HG02759 (cell line): ENCODE data around the gene SVEP1.
"Not testable (repeated sequence)": the region's sequence is repeated elsewhere in the genome, so short reads cannot be mapped to it uniquely, and the experiment has no call there.

Source experiments
- ATAC-seq: cut with Tn5 transposase; IDR thresholded peaks from one replicate; pipeline ENCODE4 v1.9.1; 2021; ENCODE audit warnings: mild to moderate bottlenecking, moderate library complexity; ENCODE audit not compliant: unreplicated experiment

The SVEP1 gene

DNA sequence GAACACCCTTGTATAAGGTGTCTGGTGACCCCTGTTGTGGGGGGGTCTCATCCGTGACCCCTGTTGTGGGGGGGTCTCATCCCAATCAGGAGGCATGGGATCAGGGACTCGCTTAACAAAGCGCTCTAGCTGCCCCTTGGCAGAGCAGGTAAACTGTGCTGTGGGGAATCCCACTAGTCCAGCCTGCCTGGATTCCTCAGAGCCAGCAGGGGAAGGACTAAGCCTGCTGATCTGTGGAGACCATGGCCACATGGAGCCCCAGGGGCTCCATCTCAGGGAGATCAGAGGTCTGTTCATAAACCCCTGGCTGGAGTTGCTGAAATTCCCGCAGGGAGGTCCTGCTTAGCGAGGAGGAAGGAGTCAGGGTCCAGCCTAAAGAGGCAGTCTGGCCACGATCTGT lies 196.1 kb downstream of the SVEP1 start:
- no peak for ATAC-seq

DNA sequence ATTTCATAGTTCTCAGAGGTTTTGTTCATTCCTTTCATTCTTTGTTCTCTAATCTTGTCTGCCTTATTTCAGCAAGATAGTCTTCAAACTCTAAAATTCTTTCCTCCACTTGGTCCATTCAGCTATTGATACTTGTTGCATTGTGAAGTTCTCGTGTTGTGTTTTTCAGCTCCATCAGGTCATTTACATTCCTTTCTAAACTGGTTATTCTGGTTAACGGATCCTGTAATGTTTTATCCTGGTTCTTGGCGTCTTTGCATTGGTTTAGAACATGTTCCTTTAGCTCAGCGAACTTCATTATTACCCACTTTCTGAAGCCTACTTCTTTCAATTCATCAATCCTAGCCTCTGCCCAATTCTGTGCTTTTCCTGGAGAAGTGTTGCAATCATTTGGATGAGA lies 196.8 kb downstream of the SVEP1 start:
- no peak for ATAC-seq

DNA sequence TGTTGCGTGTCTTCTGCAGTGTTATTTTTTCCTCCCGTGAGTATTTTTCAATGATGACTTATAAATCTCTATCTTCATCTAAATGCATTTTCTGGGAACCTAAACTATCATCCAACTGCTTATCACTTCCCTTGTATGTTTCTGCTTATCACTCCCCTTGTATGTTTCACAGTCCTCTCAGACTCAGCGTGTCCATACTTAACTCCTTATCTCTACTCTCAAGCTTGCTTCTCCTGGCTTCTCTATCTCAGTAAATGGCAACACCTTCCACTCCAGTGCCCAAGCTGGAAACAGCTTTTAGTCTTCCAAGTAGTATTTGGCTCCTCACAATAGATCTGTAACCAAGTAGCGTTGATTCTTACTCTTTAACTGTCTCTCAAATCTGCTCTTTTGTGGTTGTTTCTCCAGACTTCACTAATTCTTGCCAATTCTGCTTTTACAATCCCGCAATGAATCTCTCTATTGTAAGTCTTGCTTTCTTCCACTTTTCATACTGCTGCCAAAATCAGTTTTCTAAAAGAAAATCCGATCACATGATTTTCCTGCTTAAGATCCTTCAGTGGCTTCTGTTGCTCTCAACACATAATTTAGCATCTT lies 208.0 kb downstream of the SVEP1 start:
- ATAC-seq = no peak

DNA sequence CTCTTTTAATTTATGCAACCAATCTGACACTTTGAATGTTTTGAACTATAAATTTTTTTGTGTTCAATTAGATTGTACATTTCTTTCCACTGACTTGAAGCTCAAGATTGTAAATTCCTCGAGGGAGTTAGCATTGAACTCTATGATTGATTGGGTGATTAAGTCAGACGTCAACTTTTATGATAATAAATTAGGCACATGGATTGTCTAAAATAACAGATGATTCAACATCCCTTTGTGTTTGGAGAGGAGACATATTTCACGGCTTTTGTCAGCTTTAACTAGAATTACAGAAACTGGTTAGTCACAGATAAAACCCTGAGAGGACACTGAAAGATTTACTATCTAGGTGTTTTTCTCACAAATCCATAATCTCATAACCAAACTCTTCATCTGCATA lies 209.2 kb downstream of the SVEP1 start:
- no peak for ATAC-seq

DNA sequence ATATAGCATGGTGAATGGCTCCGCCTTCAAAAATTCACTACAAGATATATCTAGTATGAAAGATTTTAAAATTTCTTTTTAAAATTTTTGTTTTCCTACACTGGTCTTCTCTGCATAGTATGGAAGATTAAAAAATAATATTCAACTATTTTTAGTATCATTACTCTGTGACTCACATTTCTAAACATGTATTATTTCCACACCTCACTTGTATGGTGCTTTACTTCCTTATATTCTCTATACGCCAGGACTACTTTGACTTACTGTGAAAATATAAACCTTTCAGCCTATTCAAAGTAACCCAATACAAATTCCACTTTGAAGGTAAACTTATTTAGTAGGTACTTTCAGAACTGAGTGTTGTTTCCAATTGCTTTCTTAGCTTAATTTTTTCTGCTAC lies 215.1 kb downstream of the SVEP1 start:
- no peak for ATAC-seq

DNA sequence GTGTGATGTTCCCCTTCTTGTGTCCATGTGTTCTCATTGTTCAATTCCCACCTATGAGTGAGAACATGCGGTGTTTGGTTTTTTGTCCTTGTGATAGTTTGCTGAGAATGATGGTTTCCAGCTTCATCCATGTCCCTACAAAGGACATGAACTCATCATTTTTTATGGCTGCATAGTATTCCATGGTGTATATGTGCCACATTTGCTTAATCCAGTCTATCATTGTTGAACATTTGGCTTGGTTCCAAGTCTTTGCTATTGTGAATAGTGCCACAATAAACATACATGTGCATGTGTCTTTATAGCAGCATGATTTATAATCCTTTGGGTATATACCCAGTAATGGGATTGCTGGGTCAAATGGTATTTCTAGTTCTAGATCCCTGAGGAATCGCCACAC lies 220.5 kb downstream of the SVEP1 start:
- ATAC-seq = not testable (repeated sequence)

DNA sequence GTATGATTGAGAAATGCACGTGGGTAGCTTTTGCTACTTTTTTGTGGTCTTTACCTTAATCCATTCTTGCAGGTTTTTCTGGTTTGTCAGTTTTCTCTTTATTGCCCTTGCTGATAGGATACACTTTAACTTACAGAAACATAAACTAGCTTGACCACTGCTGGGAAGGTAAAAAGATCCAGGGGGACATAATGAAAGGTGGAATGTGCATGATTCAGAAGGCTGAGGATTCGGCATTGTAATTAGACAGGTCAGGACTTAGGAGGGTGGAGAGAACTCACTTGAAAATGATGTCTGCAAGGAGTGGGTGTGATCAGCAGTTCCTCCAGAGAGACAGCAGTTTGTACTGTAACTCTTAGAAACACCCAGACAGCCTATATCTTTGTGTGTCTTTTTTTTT lies 222.0 kb downstream of the SVEP1 start:
- ATAC-seq = no peak

DNA sequence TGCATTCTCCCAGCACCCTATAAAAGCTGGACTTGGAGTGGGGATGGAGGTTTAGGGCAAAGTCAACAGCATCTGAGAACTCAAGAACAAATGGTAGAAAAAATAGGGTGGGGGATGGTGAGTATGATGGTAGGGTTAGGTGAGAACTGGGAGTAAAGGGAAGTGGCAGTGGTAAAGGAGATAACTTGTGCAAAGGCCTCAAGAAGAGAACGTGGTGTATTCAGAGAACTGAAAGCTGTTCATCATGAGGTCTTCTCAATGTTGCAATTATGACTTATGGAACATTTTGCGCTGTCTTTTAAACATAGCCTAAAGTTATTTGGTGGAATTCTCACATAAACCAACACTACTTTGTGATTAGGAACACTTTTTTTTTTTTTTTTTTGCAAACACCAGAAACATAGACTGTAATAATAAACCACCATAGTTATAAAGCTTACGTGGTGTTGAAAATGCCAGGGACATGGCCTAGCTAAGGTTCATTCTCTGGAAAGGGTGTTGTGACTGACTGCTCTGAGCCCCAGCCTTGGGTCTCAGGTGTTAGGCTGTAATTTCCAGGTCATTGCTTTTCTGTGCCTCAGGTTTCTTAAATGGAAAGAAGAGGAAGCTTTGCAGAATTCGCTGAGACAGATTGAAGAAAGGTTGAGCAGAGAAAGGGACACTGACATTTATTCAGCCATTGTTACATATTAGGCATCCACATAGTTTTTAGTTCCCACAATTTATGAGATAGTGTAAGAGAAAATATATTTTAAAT lies 222.7 kb downstream of the SVEP1 start:
- ATAC-seq = no peak

DNA sequence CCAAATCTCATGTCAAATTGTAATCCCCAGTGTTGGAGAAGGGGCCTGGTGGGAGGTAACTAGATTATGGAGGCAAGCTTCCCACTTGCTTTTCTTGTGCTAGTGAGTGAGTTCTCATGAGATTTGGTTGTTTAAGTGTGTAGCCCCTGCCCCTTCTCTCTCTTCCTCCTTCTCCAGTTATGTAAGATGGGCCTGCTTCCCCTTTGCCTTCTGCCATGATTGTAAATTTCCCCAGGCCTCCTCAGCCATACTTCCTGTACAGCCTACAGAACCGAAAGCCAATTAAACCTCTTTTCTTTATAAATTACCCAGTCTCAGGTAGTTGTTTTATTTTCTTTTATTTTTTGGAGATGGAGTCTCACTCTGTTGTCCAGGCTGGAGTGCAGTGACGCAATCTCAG lies 223.6 kb downstream of the SVEP1 start:
- no peak for ATAC-seq

DNA sequence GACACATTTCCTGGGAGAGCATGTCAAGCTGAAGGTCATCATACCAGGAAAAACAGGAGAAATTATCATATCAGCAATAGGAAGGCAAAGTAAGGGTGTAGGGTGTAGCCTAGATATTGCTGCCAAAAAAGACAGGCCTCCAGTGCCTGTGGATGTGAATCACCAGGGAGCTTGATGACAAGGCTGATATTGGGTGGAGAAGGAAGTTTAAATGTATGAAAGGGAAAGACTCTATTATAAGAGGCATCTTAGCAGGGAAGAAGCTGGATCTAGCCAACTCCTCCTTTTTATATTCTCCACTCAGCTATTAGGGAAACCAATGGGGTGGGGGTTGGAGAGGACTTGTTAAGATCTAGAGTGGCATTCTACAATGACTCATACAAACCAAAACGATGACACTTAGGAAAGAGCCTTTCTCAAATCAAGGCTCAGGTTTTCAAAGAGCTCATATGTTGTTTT lies 228.5 kb downstream of the SVEP1 start:
- ATAC-seq = no peak

DNA sequence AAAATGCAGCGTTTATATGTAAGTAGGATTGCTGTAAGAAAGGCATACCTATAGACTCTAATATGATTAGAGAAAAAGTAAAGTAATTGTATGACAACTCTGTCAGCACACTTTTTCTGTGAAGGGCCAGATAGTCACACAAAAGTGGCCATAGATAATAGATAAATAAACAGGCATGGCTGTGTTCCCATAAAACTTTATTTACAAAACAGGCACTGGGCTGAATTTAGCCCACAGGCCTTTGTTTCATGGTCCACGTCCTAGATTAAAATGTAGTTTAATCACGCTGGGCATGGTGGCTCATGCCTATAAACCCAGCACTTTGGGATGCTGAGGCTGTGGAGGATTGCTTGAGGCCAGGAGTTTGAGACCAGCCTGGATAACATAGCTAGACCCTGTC lies 233.2 kb downstream of the SVEP1 start:
- no peak for ATAC-seq

DNA sequence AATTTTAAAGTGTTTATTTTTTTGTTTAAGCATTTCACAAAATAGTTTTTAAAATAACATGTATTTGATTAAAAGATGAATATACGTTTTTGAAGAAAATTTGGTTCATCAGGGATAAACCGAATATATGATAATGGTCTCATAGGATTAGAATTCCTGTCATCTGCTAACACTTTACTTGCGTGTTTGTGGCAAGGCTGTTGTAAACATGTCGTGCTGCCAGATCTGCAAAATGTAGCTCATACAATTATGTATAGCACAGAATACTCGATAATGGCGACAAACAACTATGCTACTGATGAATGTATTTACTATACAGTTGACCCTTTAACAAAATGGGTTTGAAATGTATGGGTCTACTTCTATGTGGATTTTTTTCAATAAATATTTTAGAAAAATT lies 234.7 kb downstream of the SVEP1 start:
- ATAC-seq = no peak

DNA sequence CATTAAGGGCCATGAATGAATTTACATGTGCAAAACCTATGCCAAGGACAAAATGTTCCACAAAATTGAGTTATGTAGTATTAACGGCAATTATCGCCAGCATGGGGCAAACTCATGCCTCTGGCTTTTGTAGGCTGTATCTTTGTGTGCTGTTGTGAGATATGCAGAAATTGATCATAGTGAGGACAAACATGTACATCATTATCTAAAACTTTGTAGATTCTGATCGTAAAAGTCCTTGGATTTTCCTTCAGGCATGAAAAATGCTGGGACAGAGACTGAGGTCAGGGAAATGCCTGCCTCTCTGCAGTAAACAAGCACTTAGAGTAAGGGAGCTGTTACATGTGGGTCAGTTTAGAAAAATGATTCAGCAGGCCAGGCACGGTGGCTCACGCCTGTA lies 236.0 kb downstream of the SVEP1 start:
- ATAC-seq = no peak

DNA sequence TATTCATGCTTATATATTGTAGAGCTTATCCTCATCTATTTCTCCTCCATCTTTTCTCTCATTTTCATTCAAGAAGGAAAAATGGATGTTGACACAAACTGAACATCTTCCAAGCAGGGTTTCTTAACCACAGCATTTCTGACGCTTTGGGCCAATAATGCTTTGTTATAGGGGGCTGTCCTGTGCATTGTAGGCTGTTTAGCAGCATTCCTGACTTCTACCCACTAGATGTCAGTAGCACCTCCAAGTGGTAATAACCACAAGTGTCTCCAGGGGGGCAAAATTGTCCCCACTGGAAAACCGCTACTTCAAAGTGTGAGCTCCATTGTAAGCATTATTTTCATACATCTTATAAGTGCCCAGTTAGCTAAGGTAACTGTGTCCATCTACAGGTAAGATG lies 239.2 kb downstream of the SVEP1 start:
- no peak for ATAC-seq

DNA sequence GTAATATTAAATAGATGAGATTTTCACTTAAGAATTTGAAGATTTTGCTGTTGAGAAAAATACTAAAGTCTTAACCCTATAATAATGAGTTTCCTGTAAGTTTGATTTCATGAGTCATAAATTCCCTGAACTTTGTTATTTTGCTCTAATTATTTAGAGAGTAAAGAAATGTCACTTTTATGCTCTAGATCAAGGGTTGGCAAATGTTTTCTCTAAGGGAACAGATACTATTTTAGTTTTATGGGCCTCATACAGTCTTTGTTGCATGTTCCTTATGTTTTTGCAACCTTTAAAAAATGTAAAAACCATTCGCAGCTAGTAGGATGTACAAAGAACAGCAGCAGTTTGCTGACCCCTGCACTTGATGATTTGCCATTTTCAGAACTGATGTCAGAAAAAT lies 241.4 kb downstream of the SVEP1 start:
- no peak for ATAC-seq

DNA sequence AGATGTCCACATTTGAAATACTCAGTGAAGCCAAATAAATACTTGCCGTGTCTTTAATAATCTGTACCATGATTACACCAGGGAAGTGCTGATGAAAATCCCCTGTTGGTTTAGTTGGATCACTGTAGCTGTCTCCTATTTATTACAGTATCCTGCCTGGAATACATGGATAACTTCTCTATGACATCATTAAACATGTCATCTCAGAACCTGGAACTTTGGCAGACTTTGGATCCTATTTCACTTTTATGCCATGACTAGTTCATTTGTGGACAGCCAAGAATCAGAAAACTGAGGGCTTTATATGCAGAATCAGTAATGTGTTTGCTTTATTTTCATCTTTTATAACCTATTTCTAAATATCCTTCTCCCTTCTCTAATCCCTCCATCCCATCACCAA lies 241.8 kb downstream of the SVEP1 start, which contains the start of gene TXNDC8:
TSS of gene TXNDC8 (minus strand) at position 137 of the 400 bp plus-strand sequence.
- no peak for ATAC-seq

DNA sequence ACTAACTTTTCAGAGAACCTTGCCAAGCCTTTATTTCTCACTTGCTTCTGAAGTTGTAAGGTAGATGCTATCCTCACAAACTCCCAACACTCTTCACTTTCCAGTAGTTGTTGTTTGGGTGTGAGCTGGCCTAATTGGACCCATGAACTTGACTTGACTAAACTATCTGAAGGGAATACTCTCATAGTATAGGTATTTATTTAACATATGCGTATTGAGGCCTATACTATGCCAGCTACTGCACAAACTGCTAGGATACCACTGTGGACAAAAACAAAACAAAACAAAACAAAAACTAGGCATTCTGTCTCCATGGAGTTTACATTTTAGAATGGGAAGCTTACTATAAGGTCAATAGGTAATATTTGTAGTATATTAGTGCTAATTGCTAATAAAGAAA lies 243.2 kb downstream of the SVEP1 start:
- ATAC-seq = no peak

DNA sequence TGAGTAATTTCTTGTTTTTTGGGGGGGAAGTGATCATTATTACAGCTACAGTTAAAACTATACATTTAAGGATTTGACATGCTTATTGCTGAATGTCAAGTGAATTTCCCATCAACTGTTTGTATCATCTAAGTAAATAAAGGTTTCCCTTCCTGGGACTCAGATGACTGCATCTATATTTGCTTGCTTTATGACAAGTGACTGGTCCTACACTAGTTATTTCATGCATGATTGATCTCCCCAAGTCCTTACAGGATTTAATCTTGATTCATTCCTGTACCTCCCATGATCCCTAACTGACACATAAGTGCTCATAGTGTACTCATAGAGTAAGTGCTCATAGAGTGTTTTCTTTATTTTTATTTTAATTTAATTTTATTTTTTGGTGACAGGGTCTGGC lies 244.7 kb downstream of the SVEP1 start:
- ATAC-seq = no peak

DNA sequence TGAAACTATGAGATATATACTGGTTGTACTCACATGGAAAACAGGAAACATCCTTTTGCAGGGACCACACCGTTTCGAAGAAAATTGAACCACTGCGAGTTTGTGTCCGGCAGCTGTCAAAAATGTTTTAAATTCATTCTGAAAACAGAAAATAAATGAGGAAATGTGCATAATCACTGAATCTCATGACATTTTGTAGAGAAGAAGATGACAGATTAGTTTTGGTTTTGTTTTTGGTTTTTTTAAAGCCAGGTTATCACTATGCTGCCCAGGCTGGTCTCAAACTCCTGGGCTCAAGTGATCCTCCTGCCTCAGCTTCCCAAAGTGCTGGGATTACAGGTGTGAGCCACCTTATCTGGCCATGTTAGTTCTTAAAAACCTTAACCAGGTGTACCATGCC lies 245.4 kb downstream of the SVEP1 start:
- peak; percentile 57 for ATAC-seq

DNA sequence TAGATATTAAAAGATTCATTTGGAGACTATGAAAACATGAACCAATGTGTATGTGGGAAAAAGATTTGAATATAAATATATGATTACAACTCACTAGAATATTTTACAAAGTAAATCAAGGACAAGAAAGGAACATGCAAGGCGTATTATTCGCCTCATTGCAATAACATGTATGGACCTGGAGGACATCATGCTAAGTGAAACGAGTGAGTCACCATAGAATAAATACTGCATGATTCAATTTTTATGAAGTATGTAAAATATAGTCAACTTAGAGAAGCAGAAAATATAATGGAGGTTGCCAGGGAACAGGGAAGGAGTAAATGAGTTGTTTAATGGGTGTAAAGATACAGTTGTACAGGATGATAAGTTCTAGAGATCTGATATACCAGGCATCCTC lies 246.8 kb downstream of the SVEP1 start:
- ATAC-seq = no peak

DNA sequence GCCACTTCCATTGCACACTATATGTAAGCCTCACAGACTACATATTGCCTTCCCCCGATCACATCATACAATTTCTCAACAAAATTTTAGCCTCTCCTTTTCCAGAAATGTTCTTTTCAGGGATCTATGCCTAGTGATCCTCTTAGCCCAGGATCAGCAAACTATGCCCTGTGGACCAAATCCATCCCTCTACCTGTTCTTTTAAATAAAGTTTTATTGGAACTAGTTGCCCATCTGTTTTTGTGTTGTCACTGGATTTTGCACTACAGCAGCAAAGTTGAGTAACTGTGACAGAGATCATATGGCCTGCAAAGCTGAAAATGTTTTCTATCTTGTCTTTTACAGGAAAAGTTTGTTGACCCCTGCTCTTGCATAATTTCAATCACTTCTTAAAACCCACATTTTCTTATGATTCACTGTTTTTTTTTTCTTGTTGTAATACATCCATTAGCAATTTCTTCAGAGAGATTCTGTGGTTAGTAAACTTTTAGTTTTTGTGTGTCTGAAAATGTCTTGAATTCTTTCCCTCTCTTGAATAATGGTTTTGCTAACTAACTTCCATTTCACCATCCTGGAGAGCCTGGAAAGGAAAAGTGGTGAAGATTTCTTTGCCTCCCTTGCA lies 248.9 kb downstream of the SVEP1 start:
- ATAC-seq = no peak

DNA sequence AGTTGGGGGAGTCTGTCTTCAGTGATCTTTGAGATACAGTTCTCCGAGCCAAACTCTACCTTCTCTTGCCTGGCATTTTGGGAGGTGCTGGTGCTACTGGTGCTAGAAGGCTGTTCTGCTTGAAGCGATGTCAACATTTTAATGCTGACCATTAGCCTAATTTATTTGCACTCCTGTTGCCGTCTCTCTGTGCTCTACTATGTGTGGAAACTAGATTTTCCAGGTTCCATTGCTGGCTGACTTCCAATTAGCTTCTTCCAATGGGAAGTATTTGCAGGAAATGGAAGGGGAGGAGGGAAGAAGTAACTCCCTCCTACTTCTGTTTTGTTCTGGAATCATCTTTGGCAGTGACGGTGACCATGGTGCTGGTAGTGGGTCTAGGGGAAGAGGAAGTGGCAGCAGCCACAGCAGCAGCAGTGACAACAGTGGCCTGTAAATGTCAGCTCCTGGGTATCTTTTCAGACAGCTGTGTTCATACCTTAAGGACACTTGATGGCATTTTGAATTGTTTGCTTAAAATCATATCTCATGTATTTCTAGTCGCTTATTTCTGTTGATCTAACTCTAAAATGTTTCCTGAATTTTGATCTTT lies 249.8 kb downstream of the SVEP1 start:
- ATAC-seq = no peak
